A549 (cell line): ENCODE data around the gene KAT2A. TPM values are rescaled to one million over a fixed set of nuclear protein-coding genes. Genes with fewer than 3 reads are reported as not detected.

ENCODE experiments used
- ATAC-seq, 2 experiments: fragments of 200-7000 bp in 1 of 2; fragments of >200 bp in 1 of 2; cut with Nextera tagmentation in 1 of 2; cut with Tn5 transposase in 1 of 2; 3 replicates each; pipeline versions ENCODE4 v1.8.0 to v1.9.1; 2018 to 2020; ENCODE audit warnings: mild to moderate bottlenecking in 1 of 2, moderate library complexity in 1 of 2
- CTCF ChIA-PET: fragments of 300-600 bp; sonication (Branson Sonifier 250); formaldehyde crosslinking; extraction: SDS; loops from one replicate; lab custom pipeline; 2021; ENCODE audit warnings: antibody characterized with exemption, inconsistent platforms; lab: Yijun Ruan, JAX
- POLR2A ChIA-PET: fragments of 350-600 bp; formaldehyde crosslinking; extraction: SDS; loops from one replicate; lab custom pipeline; 2021; ENCODE audit warnings: antibody characterized with exemption, inconsistent platforms; lab: Yijun Ruan, JAX
- DNase-seq, 2 experiments: peaks; one replicate each; pipeline versions ENCODE4 v3.0.0 to v3.0.0-alpha.2; 2011 to 2016; ENCODE audit warnings: low read depth in 1 of 2, low spot score in 1 of 2
- FAIRE-seq: peaks from 2 replicates; lab custom pipeline; 2011; peaks lifted over from hg19 to GRCh38; lab: Jason Lieb, UNC
- H3K27ac ChIP-seq, 2 experiments: fragments of >200 bp; sonication (Bioruptor Twin); formaldehyde crosslinking; 3 replicates each; pipeline ENCODE4 v1.5.1; 2016 to 2017
- H3K4me1 ChIP-seq: fragments of >200 bp; sonication (Bioruptor Twin); formaldehyde crosslinking; 3 replicates; pipeline ENCODE4 v1.6.1; 2016
- H3K4me2 ChIP-seq: fragments of >200 bp; sonication (Bioruptor Twin); formaldehyde crosslinking; 3 replicates; pipeline ENCODE4 v1.6.1; 2016
- H3K4me3 ChIP-seq: fragments of >200 bp; sonication (Bioruptor Twin); formaldehyde crosslinking; 3 replicates; pipeline ENCODE4 v1.5.1; 2016
- H3K9me3 ChIP-seq: fragments of >200 bp; sonication (Bioruptor Twin); formaldehyde crosslinking; 3 replicates; pipeline ENCODE4 v1.6.1; 2016
- BHLHE40 ChIP-seq: IDR thresholded peaks from 2 replicates; pipeline ENCODE4 v1.6.1; 2012; ENCODE audit warnings: low read depth, low read length, inconsistent platforms
- CBX2 ChIP-seq: fragments of 200-600 bp; sonication (generic); IDR thresholded peaks from 2 replicates; pipeline ENCODE4 v1.6.1; 2016; ENCODE audit warnings: low read depth, mild to moderate bottlenecking, borderline replicate concordance
- CBX8 ChIP-seq: fragments of 200-600 bp; sonication (generic); IDR thresholded peaks from 2 replicates; pipeline ENCODE4 v1.6.1; 2016
- CEBPB ChIP-seq, 2 experiments: fragments of >200 bp in 1 of 2; sonication (Bioruptor Twin) in 1 of 2; formaldehyde crosslinking in 1 of 2; IDR thresholded peaks; 2 replicates each; pipeline ENCODE4 v1.6.1; 2012 to 2016
- CHD4 ChIP-seq: fragments of 200-600 bp; sonication (generic); IDR thresholded peaks from 2 replicates; pipeline ENCODE4 v1.6.1; 2016; ENCODE audit warnings: antibody characterized with exemption, mild to moderate bottlenecking, borderline replicate concordance
- E2F6 ChIP-seq: IDR thresholded peaks from 2 replicates; pipeline ENCODE4 v1.6.1; 2012; ENCODE audit warnings: low read depth, borderline replicate concordance
- EHF ChIP-seq: fragments of 250-450 bp; sonication (Bioruptor Pico); IDR thresholded peaks from 2 replicates; pipeline ENCODE4 v1.5.0; 2020; ENCODE audit warnings: mild to moderate bottlenecking
- ESRRA ChIP-seq: fragments of 150-350 bp; IDR thresholded peaks from 2 replicates; pipeline ENCODE4 v1.6.1; 2014; ENCODE audit warnings: mild to moderate bottlenecking, low read length, borderline replicate concordance
- FOSL2 ChIP-seq, 2 experiments: fragments of 450-650 bp in 1 of 2; fragments of >200 bp in 1 of 2; sonication (Bioruptor Twin) in 1 of 2; formaldehyde crosslinking; IDR thresholded peaks; 2 replicates each; pipeline versions ENCODE4 v1.5.0 to v1.6.1; 2016 to 2020; ENCODE audit warnings: mild to moderate bottlenecking in 1 of 2, moderate library complexity in 1 of 2
- GATA3 ChIP-seq: IDR thresholded peaks from 2 replicates; pipeline ENCODE4 v1.6.1; 2012; ENCODE audit warnings: borderline replicate concordance
- HDAC2 ChIP-seq: fragments of 200-600 bp; sonication (generic); IDR thresholded peaks from 2 replicates; pipeline ENCODE4 v1.6.1; 2016
- HES2 ChIP-seq: fragments of >200 bp; sonication (Bioruptor Twin); formaldehyde crosslinking; IDR thresholded peaks from 2 replicates; pipeline ENCODE4 v1.6.1; 2016
- HEYL ChIP-seq: fragments of 250-450 bp; sonication (Bioruptor Pico); IDR thresholded peaks from 2 replicates; pipeline ENCODE4 v1.8.0; 2021; ENCODE audit warnings: mild to moderate bottlenecking, moderate library complexity
- HMGXB4 ChIP-seq: fragments of 250-450 bp; sonication (Bioruptor Pico); IDR thresholded peaks from 2 replicates; pipeline ENCODE4 v1.5.0; 2021; ENCODE audit warnings: mild to moderate bottlenecking, moderate library complexity, borderline replicate concordance
- HOXB13 ChIP-seq: fragments of 250-450 bp; sonication (Bioruptor Pico); IDR thresholded peaks from 2 replicates; pipeline ENCODE4 v1.5.0; 2020; ENCODE audit warnings: low read depth, mild to moderate bottlenecking, moderate library complexity
- JUNB ChIP-seq: fragments of >200 bp; sonication (Bioruptor Twin); formaldehyde crosslinking; IDR thresholded peaks from 2 replicates; pipeline ENCODE4 v1.6.1; 2016
- MYC ChIP-seq: IDR thresholded peaks from 2 replicates; pipeline ENCODE4 v1.6.1; 2012; ENCODE audit warnings: mild to moderate bottlenecking, inconsistent platforms, low read length, improper control_type of control experiment, borderline replicate concordance
- NPAS2 ChIP-seq: fragments of 250-450 bp; sonication (Bioruptor Pico); IDR thresholded peaks from 2 replicates; pipeline ENCODE4 v1.8.0; 2022; ENCODE audit warnings: mild to moderate bottlenecking, moderate library complexity, borderline replicate concordance
- NR3C1 ChIP-seq: fragments of >200 bp; sonication (Bioruptor Twin); formaldehyde crosslinking; IDR thresholded peaks from 3 replicates; pipeline ENCODE4 v1.6.1; 2017
- PBX3 ChIP-seq: IDR thresholded peaks from 2 replicates; pipeline ENCODE4 v1.6.1; 2012
- SREBF2 ChIP-seq: fragments of 450-650 bp; IDR thresholded peaks from 2 replicates; pipeline ENCODE4 v1.6.1; 2014; ENCODE audit warnings: mild to moderate bottlenecking, moderate library complexity
- TFCP2L1 ChIP-seq: fragments of 250-450 bp; sonication (Bioruptor Pico); IDR thresholded peaks from 2 replicates; pipeline ENCODE4 v1.5.0; 2021; ENCODE audit warnings: mild to moderate bottlenecking
- TP53 ChIP-seq: fragments of 250-450 bp; sonication (Bioruptor Pico); IDR thresholded peaks from 2 replicates; pipeline ENCODE4 v1.5.0; 2021; ENCODE audit warnings: mild to moderate bottlenecking, moderate library complexity
- USF2 ChIP-seq: fragments of 450-650 bp; IDR thresholded peaks from 2 replicates; pipeline ENCODE4 v1.6.1; 2014; ENCODE audit warnings: antibody characterized with exemption
- WGBS: methylation state at CpG from one replicate; pipeline ENCODE4 v1.1.6; 2017; ENCODE audit errors: missing lambda C conversion rate; 5-methylcytosine and 5-hydroxymethylcytosine counted together
- polyA plus RNA-seq, 4 experiments: library from polyadenylated mRNA; depleted of rRNA in 3 of 4; stranded (reverse); fragments of >200 nt; fragmentation: RNase III in 1 of 4; extraction: RNeasy Plus Mini Kit Qiagen cat#74134 plus additional on column Dnase treatment in 1 of 4; gene quantifications; 2 replicates in 3 of 4; 3 replicates in 1 of 4; pipeline ENCODE4 v1.2.3, GENCODE V29; 2011 to 2017
- TF ChIP-seq, protein P1 (sequence below): IDR thresholded peaks from 2 replicates; pipeline ENCODE4 v1.6.1; 2012

Gene KAT2A
- polyA plus RNA-seq, 2 of the 4 experiments (the other 2 are of a cell fraction) = 42.2 to 68.1 TPM

GRCh38 chr17:42138749-42139492 lies 17.8 kb upstream of the KAT2A start:
- 82% methylated on average over 7 of the region's 7 CpGs for WGBS
- Histone ChIP-seq H3K4me3 (no peak overlapping the region), H3K4me1 (peaks cover 42% of the 10 kb centered on the region), H3K27ac (no peak overlapping the region), H3K4me2 (no peak overlapping the region), H3K9me3 (no peaks in the 10 kb centered on the region)
- ChIA-PET CTCF (interaction anchor here (0.6 to 2.4 kb wide), 10 partner anchors 14 to 176 kb away, joined by 3 to 7 read pairs (median 3); partner anchors contain the start of gene KAT2A), POLR2A (no interaction called here)
- TF ChIP-seq SREBF2 = no peak
- no peak for TF ChIP-seq GATA3
- DNase-seq (no peak), ATAC-seq (peak; percentile 8 to 21; a peak in 2 of 6 replicates), FAIRE-seq (no peak)

DNA sequence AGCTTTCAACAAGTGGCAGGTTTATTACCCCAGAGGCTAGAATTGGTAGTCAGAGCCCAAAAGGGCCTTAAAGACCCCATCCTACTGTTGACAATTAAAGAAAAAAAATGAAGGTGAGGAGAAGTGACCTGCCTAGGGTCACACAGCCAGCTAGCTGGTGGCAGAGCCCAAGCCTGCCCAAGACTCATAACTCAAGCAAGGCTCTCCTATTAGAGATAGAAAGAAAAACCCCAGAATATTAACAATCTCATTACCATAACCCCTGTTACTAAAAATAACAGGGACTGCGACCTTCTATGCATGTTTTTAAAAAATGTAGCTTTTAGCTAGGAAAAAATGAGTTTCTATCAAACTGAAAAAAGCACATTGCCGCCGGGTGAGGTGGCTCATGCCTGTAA lies 15.5 kb upstream of the KAT2A start:
- ChIA-PET POLR2A (interaction anchor here (0.6 kb wide), 2 partner anchors 16 to 51 kb away, joined by 4 to 5 read pairs; no protein-coding TSS in a partner anchor), CTCF (interaction anchor here (0.6 to 4.2 kb wide), 10 partner anchors 9 to 630 kb away, joined by 3 to 15 read pairs (median 4); partner anchors contain the start of genes KAT2A, KCNH4 and NKIRAS2)
- Histone ChIP-seq H3K4me3 (no peak overlapping the region), H3K4me2 (peak overlapping the region; percentile 36; the same call in 2 of the 3 replicates), H3K27ac (peak overlapping the region in 1 of 2 experiments; percentile 68; a peak in 2 of 6 replicates), H3K4me1 (peaks cover 37% of the 10 kb centered on the region), H3K9me3 (no peaks in the 10 kb centered on the region)
- no peak for TF ChIP-seq HOXB13 (CRISPR knock-in tag)
- no peak for TF ChIP-seq MYC
- TF ChIP-seq ESRRA = no peak
- TF ChIP-seq CBX2 = no peak
- TF ChIP-seq HEYL (CRISPR knock-in tag) = no peak
- TF ChIP-seq CHD4 = no peak
- TF ChIP-seq NR3C1 = no peak
- 91% methylated on average over 3 of the region's 3 CpGs for WGBS
- FAIRE-seq (no peak), DNase-seq (no peak), ATAC-seq (no peak)

DNA sequence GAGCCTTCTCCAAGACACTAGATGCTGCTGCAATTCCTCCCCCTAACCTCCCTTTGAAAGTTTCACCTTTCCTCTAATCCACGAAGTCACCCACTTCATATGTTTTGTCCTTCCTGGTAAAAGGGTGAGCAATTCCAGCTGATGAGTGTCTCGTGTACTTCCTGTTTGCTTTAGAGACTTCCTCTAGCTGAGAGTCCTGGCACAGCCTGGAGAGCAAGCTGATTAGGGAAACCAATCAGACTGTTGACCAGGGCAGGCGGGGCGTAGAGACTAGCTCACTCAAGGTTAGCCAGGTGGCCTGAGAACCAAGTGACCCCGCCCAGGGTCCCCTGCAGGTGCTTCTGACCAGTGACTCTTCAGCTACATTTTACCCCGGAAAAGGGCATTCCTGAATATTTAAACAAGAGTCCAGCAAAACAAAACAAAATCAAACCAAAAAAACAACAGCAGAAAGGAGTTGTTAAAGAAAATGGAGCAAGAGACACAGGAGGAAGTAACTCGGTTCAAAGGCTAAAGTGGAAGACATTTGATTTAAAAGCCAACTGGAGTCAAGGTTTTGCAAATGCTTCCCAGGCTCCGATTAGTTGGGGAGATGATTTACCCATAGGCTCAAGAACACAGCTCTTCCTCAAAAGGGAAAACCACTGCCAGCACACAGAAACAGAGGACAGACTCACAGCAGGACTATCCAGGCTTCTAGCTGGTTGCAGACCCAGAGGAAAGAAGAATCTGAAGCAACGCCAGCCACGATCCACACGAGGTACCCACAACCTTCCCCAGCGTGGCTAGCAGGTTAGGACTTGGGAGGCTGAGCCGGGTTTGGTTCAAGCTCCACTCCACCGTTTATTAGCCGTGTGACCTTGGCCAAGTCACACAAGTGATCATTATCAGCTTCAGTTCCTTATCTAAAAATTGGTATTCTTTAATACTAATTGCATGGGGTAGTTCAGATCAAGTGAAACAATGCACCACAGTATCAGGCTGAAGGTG lies 14.8 kb upstream of the KAT2A start:
- ATAC-seq (peak; percentile 71 to 85), DNase-seq (peak; percentile 76 to 77), FAIRE-seq (peak; percentile 39)
- CTCF ChIA-PET = interaction anchor here (0.6 to 4.2 kb wide), 14 partner anchors 10 to 630 kb away, joined by 3 to 15 read pairs (median 4); partner anchors contain the start of genes HSPB9, KAT2A, KCNH4 and NKIRAS2
- POLR2A ChIA-PET = interaction anchor here (0.6 to 1.0 kb wide), 3 partner anchors 15 to 317 kb away, joined by 3 to 4 read pairs (median 3); partner anchors contain the start of genes KAT2A and ODAD4
- Histone ChIP-seq H3K27ac (peak overlapping the region; percentile 41 to 68; a peak in 5 of 6 replicates), H3K4me3 (no peak overlapping the region), H3K4me2 (peak overlapping the region; percentile 36), H3K4me1 (peaks cover 37% of the 10 kb centered on the region), H3K9me3 (no peaks in the 10 kb centered on the region)
- WGBS = 55% methylated on average over 14 of the region's 15 CpGs
- TF ChIP-seq PBX3 = no peak
- no peak for TF ChIP-seq HMGXB4
- TF ChIP-seq HOXB13 (CRISPR knock-in tag) = no peak
- no peak for TF ChIP-seq CEBPB (IDR thresholded peaks at IDR 0.05)
- no peak for TF ChIP-seq HDAC2
- no peak for TF ChIP-seq FOSL2 (IDR thresholded peaks at IDR 0.05)
- peak; percentile 48 for TF ChIP-seq FOSL2 (CRISPR knock-in tag; IDR thresholded peaks at IDR 0.05)
- TF ChIP-seq HES2 = no peak
- no peak for TF ChIP-seq TP53 (CRISPR knock-in tag)
- TF ChIP-seq, protein P1, sequence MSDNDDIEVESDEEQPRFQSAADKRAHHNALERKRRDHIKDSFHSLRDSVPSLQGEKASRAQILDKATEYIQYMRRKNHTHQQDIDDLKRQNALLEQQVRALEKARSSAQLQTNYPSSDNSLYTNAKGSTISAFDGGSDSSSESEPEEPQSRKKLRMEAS = peak; percentile 23; the same call in 1 of the 2 replicates
- no peak for TF ChIP-seq JUNB
- TF ChIP-seq TFCP2L1 = no peak
- TF ChIP-seq CBX8 = no peak
- TF ChIP-seq BHLHE40 = 0 out of 2 replicates have a peak, but pooled peaks have one; percentile 20
- no peak for TF ChIP-seq E2F6
- no peak for TF ChIP-seq CHD4
- TF ChIP-seq NPAS2 = no peak
- no peak for TF ChIP-seq EHF (CRISPR knock-in tag)
- no peak for TF ChIP-seq USF2
